Stimulated activated CD8-positive, alpha-beta memory T cell treated with anti-CD3 and anti-CD28 coated beads, Interleukin-15, amount 100 ng/mL, for 4 hours (primary cell): ENCODE data around the gene ST3GAL3.

Source experiments
- DNase-seq, 2 donors: peaks; one replicate each; pipeline ENCODE4 v3.0.0-alpha.2; 2020; ENCODE audit warnings: low read depth in 2 of 2

Gene ST3GAL3, protein sequence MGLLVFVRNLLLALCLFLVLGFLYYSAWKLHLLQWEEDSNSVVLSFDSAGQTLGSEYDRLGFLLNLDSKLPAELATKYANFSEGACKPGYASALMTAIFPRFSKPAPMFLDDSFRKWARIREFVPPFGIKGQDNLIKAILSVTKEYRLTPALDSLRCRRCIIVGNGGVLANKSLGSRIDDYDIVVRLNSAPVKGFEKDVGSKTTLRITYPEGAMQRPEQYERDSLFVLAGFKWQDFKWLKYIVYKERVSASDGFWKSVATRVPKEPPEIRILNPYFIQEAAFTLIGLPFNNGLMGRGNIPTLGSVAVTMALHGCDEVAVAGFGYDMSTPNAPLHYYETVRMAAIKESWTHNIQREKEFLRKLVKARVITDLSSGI

DNA sequence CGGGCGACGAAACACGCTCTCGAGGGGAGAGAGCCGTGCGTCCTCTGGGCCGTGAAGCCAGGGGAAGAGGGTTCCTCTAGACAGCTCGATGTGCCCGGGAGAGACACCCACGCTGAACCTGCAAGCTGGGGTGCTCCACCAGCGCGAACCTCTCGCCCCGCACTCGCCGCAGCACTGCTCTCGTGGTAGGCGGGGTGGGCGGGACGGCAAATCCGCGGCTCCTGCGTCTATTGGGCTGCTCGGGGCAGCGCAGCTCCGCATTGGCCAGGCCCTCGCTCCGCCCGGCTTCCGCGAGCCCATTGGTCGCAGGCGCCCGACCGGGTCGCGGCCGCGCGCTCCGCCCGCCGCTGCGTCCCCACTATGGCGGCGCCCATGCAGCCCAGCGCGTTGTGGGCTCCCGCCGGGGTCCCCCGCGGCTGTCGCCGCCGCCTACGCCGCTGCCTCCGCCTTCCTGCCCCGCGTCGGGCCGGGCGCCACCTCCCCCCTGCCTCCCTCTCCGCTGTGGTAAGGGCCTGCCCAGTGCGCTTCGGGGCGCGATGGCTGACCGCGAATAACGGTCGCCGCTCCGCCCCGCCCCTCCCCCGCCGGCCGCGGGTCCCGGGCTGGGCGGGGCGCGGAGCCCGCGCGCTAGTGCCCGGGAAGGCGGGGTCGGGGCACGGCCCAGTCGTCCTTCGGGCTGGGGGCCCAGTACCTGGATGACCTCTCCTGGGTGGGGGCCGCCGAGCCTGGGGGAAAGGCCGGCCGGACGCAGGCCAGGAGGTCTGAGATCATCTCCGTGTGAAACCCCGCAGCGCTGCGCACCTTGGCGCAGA lies at the start of gene ST3GAL3:
TSS of gene ST3GAL3 (plus strand) at position 347 of the 812 bp plus-strand sequence. CDS start 28,727 bp downstream, outside the sequence.
- peak; percentile 88 to 91 for DNase-seq

GRCh38 chr1:43659212-43660166 lies 47.8 kb upstream of the ST3GAL3 start:
- DNase-seq = no peak

DNA sequence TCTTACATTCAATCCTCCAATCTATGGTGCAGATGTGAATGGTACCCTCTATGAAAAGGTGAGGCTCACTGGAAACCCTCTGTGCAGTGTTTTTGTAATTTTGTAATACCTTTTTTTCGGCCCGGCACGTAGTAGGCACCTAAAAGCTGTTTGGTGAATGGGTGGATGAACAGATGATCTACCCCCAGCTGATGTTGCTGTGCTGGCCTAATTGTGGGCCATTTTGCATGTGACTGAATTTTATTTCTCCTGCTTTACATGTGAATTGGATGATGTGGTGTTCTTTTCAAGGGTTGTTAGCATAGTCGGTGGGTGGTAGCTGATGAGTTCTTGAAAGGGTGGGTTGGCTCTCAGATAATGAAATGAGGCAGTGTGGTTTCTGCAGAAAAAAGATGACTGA lies 47.0 kb upstream of the ST3GAL3 start:
- DNase-seq = no peak

GRCh38 chr1:43664369-43664768 lies 43.0 kb upstream of the ST3GAL3 start:
- no peak for DNase-seq

DNA sequence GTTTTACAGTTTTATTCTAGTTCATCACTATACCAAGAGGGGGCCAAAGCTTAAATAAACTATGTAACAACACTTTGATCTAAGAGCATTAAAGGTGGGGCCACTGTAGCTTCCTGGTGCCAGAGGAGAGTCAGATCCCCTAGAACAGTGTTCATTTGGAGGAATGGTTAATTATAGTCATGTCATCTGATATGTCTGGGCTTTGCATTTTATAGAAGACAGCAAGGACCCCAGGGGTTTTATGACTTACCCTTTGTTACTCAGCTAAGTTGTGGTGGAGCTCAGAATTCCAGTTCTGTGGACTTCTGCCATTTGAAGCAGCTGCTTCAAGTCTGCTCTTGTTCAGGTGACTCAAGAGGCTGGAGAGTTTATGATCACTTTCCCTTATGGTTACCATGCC lies 40.7 kb upstream of the ST3GAL3 start:
- no peak for DNase-seq

DNA sequence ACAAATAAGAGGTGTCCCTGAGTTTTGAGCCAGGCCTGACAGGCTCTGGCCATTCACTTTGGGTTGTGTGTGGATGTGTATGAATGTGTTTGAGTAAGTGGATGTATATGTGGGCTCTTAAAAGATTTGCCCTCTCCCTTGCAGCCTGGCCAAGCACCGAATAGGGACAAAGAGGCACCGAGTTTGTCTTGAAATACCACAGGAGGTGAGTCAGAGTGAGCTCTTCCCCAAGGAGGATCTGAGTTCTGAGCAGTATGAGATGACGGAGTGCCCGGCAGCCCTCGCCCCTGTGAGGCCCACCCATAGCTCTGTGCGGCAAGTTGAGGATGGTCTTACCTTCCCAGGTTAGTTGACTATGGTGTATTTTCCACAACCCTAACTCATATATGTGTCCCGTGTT lies 38.4 kb upstream of the ST3GAL3 start:
- DNase-seq = no peak

GRCh38 chr1:43669878-43670277 lies 37.5 kb upstream of the ST3GAL3 start:
- DNase-seq = no peak

GRCh38 chr1:43671193-43671592 lies 36.1 kb upstream of the ST3GAL3 start:
- DNase-seq = no peak

GRCh38 chr1:43671626-43672330 lies 35.6 kb upstream of the ST3GAL3 start:
- DNase-seq = no peak

- no peak for DNase-seq
These were observed 34.1 kb upstream of the ST3GAL3 start for GRCh38 chr1:43673261-43673660.

DNA sequence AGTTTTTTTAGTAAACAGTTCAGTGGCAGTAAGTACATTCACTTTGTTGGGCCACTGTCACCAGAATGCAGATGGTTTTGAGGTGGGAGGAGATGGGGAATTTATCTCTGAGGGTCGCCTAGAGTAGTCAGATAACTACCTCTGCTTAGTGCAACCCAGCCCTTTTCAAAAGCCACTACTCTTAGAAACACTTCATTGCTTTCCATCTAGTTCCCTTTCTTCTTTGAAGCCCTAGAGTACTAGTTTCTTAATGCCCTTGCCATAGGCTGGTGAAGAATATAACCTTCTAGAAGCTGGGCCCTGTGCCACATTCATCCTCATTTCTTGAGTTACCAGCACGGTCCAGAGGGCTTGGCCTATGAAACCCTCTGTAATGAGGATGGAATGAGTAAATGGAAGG lies 28.4 kb upstream of the ST3GAL3 start:
- no peak for DNase-seq

GRCh38 chr1:43683560-43683959 lies 23.8 kb upstream of the ST3GAL3 start:
- no peak for DNase-seq

DNA sequence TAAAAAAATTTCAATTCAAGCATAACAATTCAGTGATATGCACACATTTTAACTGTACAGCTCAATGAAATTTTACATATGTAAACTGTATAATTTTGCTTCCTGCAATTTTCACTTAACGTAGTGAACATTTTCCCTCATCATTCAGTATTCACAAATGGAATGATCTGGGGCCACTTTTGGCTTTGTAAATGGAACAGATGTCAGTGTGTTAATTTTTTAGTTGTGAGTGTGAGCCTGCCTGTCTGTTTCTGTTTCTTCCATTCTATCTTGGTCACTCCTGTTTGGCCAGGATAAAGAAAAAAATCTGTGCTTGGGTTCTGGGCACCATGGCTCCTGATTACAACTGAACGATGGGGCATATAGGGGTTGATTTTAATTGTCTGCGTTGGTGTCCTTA lies 20.5 kb upstream of the ST3GAL3 start:
- no peak for DNase-seq

GRCh38 chr1:43687301-43688108 lies 19.8 kb upstream of the ST3GAL3 start:
- DNase-seq = no peak

GRCh38 chr1:43688109-43688387 lies 19.3 kb upstream of the ST3GAL3 start:
- no peak for DNase-seq

DNA sequence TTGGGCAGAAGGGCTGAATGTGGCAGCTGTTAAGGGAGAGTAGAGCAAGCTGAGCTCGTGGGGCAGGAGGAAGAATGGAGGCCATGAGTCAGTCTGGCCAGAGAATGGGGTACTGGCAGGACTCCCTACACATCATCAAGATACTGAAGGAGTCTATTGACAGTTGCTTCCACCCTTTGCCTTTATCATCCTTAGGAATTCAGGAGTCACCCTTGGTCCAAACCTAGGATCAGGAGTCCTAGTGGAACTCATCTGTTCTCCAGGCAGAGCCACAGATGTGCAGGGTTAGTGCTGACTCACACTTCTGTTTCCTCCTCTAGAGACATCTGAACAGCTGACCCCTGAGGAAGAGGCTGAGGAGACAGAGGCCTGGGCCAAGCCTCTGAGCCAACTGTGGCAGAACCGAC lies 18.7 kb upstream of the ST3GAL3 start:
- DNase-seq = no peak

- DNase-seq = no peak
These were observed 18.0 kb upstream of the ST3GAL3 start for GRCh38 chr1:43689289-43689688.

GRCh38 chr1:43691871-43692815 lies 15.2 kb upstream of the ST3GAL3 start:
- DNase-seq = no peak

DNA sequence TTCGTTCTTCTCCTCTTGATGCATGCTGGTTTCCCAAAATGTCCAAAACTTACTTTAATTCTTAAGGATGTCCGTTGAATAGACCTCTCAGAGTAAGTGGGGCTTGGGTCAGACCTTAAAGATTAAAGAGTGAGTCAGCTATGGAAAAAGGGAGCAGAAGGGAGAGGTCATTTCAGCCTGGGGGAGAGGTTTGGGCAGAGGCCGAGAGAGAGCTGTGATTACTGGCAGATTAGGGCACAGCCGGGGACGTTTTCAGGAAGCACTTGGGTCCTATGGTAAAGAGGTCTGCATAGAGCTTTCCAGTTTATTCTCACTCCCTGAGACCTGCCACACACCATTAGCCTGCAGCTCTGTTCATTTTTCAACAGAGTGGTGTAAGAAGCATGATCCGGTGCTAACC lies 14.0 kb upstream of the ST3GAL3 start:
- DNase-seq = no peak

DNA sequence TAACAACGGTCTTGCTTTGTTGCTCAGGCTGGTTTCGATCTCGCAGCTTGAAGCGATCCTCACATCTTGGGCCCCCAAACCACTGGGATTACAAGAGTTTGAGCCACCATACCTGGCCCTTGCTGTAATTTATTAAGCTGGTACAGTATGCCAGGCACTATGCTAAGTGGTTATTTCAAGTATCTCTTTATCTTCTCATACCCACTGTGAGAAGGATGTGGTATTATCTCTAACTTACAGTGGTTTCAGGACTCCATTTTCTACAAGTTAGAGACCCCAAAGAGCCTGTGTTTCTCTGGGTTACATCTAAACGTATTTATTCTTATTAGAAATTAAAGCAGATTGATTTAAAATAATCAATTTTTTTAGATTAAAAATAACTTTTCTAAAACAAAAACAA lies 8.1 kb upstream of the ST3GAL3 start:
- no peak for DNase-seq
